GM23248 (cell line): ENCODE results near the gene RBM47. TPM values are rescaled to one million over a fixed set of nuclear protein-coding genes. Genes with fewer than 3 reads are reported as not detected.
"Not testable (repeated sequence)": the region's sequence is repeated elsewhere in the genome, so short reads cannot be mapped to it uniquely, and the experiment has no call there.

ENCODE experiments used
- DNase-seq: peaks from one replicate; pipeline ENCODE4 v3.0.0-alpha.2; 2015
- H2AFZ ChIP-seq: fragments of 200-600 bp; sonication (generic); 2 replicates; pipeline ENCODE4 v1.6.1; 2016; ENCODE audit warnings: antibody characterized with exemption
- H3F3A ChIP-seq: fragments of 200-600 bp; sonication (generic); 2 replicates; pipeline ENCODE4 v1.6.1; 2016; ENCODE audit warnings: mild to moderate bottlenecking, antibody characterized with exemption, mixed run types; ENCODE audit not compliant: insufficient read depth
- H3K27ac ChIP-seq: fragments of 200-600 bp; sonication (generic); 2 replicates; pipeline ENCODE4 v1.5.1; 2016; ENCODE audit warnings: mild to moderate bottlenecking
- H3K27me3 ChIP-seq: fragments of 200-600 bp; sonication (generic); replicated peaks from 2 replicates; pipeline ENCODE4 v1.6.1; 2016; ENCODE audit warnings: mild to moderate bottlenecking; ENCODE audit not compliant: insufficient read depth
- H3K36me3 ChIP-seq: fragments of 200-600 bp; sonication (generic); 2 replicates; pipeline ENCODE4 v1.6.1; 2016; ENCODE audit warnings: low read depth, mild to moderate bottlenecking
- H3K4me1 ChIP-seq: fragments of 200-600 bp; sonication (generic); 2 replicates; pipeline ENCODE4 v1.6.1; 2016; ENCODE audit warnings: mild to moderate bottlenecking; ENCODE audit not compliant: insufficient read depth
- H3K4me2 ChIP-seq: fragments of 200-600 bp; sonication (generic); one replicate; pipeline ENCODE4 v1.6.1; 2016; ENCODE audit warnings: mild to moderate bottlenecking; ENCODE audit not compliant: unreplicated experiment
- H3K4me3 ChIP-seq: fragments of 200-600 bp; sonication (generic); 2 replicates; pipeline ENCODE4 v1.5.1; 2016; ENCODE audit warnings: mild to moderate bottlenecking
- H3K79me2 ChIP-seq: fragments of 200-600 bp; sonication (generic); 2 replicates; pipeline ENCODE4 v1.6.1; 2016; ENCODE audit warnings: mild to moderate bottlenecking; ENCODE audit not compliant: insufficient read depth
- H3K9ac ChIP-seq: fragments of 200-600 bp; sonication (generic); 2 replicates; pipeline ENCODE4 v1.6.1; 2016; ENCODE audit warnings: mild to moderate bottlenecking
- H3K9me2 ChIP-seq: fragments of 200-600 bp; sonication (generic); 2 replicates; pipeline ENCODE4 v1.6.1; 2016; ENCODE audit warnings: mixed run types, mild to moderate bottlenecking, moderate library complexity; ENCODE audit not compliant: insufficient read depth
- H3K9me3 ChIP-seq: fragments of 200-600 bp; sonication (generic); one replicate; pipeline ENCODE4 v1.6.1; 2017; ENCODE audit warnings: low read depth
- H4K20me1 ChIP-seq: fragments of 200-600 bp; sonication (generic); 2 replicates; pipeline ENCODE4 v1.6.0; 2016; ENCODE audit not compliant: insufficient read depth
- EZH2 ChIP-seq: fragments of 200-600 bp; sonication (generic); IDR thresholded peaks from 2 replicates; pipeline ENCODE4 v1.6.1; 2018; ENCODE audit warnings: antibody characterized with exemption, mild to moderate bottlenecking; ENCODE audit not compliant: insufficient read depth, poor library complexity, severe bottlenecking
- EZH2phosphoT487 ChIP-seq: fragments of 200-600 bp; sonication (generic); IDR thresholded peaks from 2 replicates; pipeline ENCODE4 v1.6.1; 2018; ENCODE audit warnings: antibody characterized with exemption, moderate library complexity, mild to moderate bottlenecking, low read depth; ENCODE audit not compliant: insufficient read depth
- WGBS, 2 experiments: methylation state at CpG; one replicate each; pipeline ENCODE4 v1.1.6; 2015 to 2017; ENCODE audit warnings: low lambda C conversion rate in 2 of 2, low coverage in 1 of 2; ENCODE audit errors: missing lambda C conversion rate in 2 of 2; 5-methylcytosine and 5-hydroxymethylcytosine counted together
- in situ Hi-C: fragments of 300-500 bp; cut with MboI; formaldehyde crosslinking; loops from 2 replicates; pipeline ENCODE4 v1.15.0; 2020
- polyA plus RNA-seq: library from polyadenylated mRNA; unstranded; fragments of >200 nt; fragmentation: Nextera tagmentation; extraction: Ambion mirVana; gene quantifications from 2 replicates; pipeline ENCODE4 v1.2.1, GENCODE V29; 2016
- total RNA-seq: library from RNA; depleted of rRNA; stranded (reverse); fragments of >200 nt; shearing (Covaris generic); gene quantifications from 2 replicates; pipeline ENCODE4 v1.2.3, GENCODE V29; 2014

Gene RBM47
- total and polyA plus RNA-seq, 2 experiments from 2014 or later = 0.70 to 1.3 TPM

- H4K20me1 ChIP-seq = no peaks in the 10 kb centered on the region
- WGBS, 2 experiments = 15 to 23% methylated on average over 5 to 6 of the region's 6 CpGs
- no peak overlapping the region for H3K9ac ChIP-seq
- 0 out of 2 replicates have a peak, but pooled peaks cover 3% of the 10 kb centered on the region for H3K27me3 ChIP-seq
- H3K27ac ChIP-seq = no peak overlapping the region
- H3K79me2 ChIP-seq = no peaks in the 10 kb centered on the region
- TF ChIP-seq EZH2 = no peak
- no peak for TF ChIP-seq EZH2phosphoT487
- no peaks in the 10 kb centered on the region for H3K9me2 ChIP-seq
- no peak overlapping the region for H2AFZ ChIP-seq
- no peaks in the 10 kb centered on the region for H3F3A ChIP-seq
- no peak overlapping the region for H3K4me2 ChIP-seq
- H3K4me3 ChIP-seq = no peak overlapping the region
- no peaks in the 10 kb centered on the region for H3K36me3 ChIP-seq
- in situ Hi-C loops = no loop called here
- no peaks in the 10 kb centered on the region for H3K9me3 ChIP-seq
- no peak for DNase-seq
- no peaks in the 10 kb centered on the region for H3K4me1 ChIP-seq
Observed at GRCh38 chr4:40394236-40394635, 235.4 kb downstream of the RBM47 start.

- H3K4me2 ChIP-seq, H3K79me2 ChIP-seq, H3K27ac ChIP-seq, H3K9me3 ChIP-seq, H3K9me2 ChIP-seq, H4K20me1 ChIP-seq, in situ Hi-C loops, H2AFZ ChIP-seq, H3F3A ChIP-seq, H3K27me3 ChIP-seq, H3K9ac ChIP-seq, DNase-seq, H3K36me3 ChIP-seq, H3K4me3 ChIP-seq, H3K4me1 ChIP-seq: not testable (repeated sequence)
- 85 to 90% methylated on average over 9 of the region's 9 CpGs for WGBS, 2 experiments
Observed at GRCh38 chr4:40392241-40392640, 237.4 kb downstream of the RBM47 start.

DNA sequence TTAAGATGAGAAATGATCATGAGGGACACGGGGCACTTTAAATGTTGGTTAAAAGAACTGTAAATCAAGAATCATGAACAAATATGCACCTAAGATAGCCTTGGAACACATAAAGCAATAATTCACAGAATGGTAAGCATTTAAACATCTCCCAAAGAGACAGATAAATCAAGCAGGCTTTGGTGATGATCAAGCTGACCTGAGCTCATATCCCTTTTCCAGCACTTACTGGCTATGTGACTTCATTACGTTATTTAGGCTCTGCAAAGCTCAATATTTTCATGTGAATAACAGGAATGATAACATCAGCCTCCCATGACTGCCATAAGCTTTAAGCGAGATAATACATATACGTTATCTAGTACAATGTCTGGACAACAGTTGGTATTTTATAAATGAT, 239.7 kb downstream of the RBM47 start:
- no peaks in the 10 kb centered on the region for H3K79me2 ChIP-seq
- no peak overlapping the region for H3K4me3 ChIP-seq
- TF ChIP-seq EZH2 (no peak), EZH2phosphoT487 (no peak)
- H4K20me1 ChIP-seq = no peaks in the 10 kb centered on the region
- in situ Hi-C loops = no loop called here
- H3K9me3 ChIP-seq = no peaks in the 10 kb centered on the region
- no peak overlapping the region for H3K4me2 ChIP-seq
- peaks cover 3% of the 10 kb centered on the region; the same call in 1 of the 2 replicates for H3K27me3 ChIP-seq
- no peak for DNase-seq
- no peak overlapping the region for H2AFZ ChIP-seq
- no peak overlapping the region for H3K9ac ChIP-seq
- no peaks in the 10 kb centered on the region for H3K4me1 ChIP-seq
- no peaks in the 10 kb centered on the region for H3F3A ChIP-seq
- 73 to 79% methylated on average over 4 of the region's 4 CpGs for WGBS, 2 experiments
- no peaks in the 10 kb centered on the region for H3K9me2 ChIP-seq
- H3K36me3 ChIP-seq = no peaks in the 10 kb centered on the region
- no peak overlapping the region for H3K27ac ChIP-seq

GRCh38 chr4:40388239-40388638, 241.4 kb downstream of the RBM47 start:
- H3K79me2 ChIP-seq = no peaks in the 10 kb centered on the region
- in situ Hi-C loops = no loop called here
- no peak overlapping the region for H3K9ac ChIP-seq
- H3K4me3 ChIP-seq = no peak overlapping the region
- no peak overlapping the region for H2AFZ ChIP-seq
- DNase-seq = no peak
- no peaks in the 10 kb centered on the region for H3K9me3 ChIP-seq
- no peaks in the 10 kb centered on the region for H3K9me2 ChIP-seq
- WGBS, 2 experiments = 34 to 42% methylated on average over 6 of the region's 6 CpGs
- H3K27me3 ChIP-seq = peaks cover 3% of the 10 kb centered on the region; the same call in 1 of the 2 replicates
- no peaks in the 10 kb centered on the region for H3F3A ChIP-seq
- H3K36me3 ChIP-seq = no peaks in the 10 kb centered on the region
- no peak overlapping the region for H3K27ac ChIP-seq
- TF ChIP-seq EZH2phosphoT487 (no peak), EZH2 (no peak)
- no peaks in the 10 kb centered on the region for H3K4me1 ChIP-seq
- no peaks in the 10 kb centered on the region for H4K20me1 ChIP-seq
- no peak overlapping the region for H3K4me2 ChIP-seq

DNA sequence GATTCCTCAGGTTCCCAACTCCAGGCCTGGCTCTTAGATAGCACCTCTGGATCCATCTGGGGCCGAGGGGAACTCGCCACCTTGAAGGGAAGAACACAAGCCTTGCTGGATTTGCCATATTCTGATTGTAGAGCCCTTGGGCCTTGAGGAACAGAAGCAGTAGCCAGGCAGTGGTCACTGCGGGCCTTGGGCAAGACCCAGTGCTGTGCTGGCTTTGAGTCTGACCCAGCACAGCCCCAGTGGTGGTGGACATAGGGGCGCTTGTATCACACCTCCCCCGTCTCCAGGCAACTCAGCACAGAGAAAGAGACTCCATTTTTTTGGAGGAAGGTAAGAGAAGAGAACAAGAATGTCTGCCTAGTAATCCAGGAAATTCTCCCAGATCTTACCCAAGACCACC, 249.0 kb downstream of the RBM47 start:
- Histone ChIP-seq H3K36me3 (no peaks in the 10 kb centered on the region), H3K79me2 (no peaks in the 10 kb centered on the region), H3K27ac (no peak overlapping the region), H3K9ac (no peak overlapping the region), H3K4me3 (no peak overlapping the region), H2AFZ (no peak overlapping the region), H3F3A (no peaks in the 10 kb centered on the region), H3K4me1 (no peaks in the 10 kb centered on the region), H3K9me2 (no peaks in the 10 kb centered on the region), H3K27me3 (no peaks in the 10 kb centered on the region), H4K20me1 (no peaks in the 10 kb centered on the region), H3K4me2 (no peak overlapping the region), H3K9me3 (no peaks in the 10 kb centered on the region)
- in situ Hi-C loops = no loop called here
- no peak for TF ChIP-seq EZH2phosphoT487
- TF ChIP-seq EZH2 = no peak
- 50 to 57% methylated on average over 5 of the region's 5 CpGs for WGBS, 2 experiments
- DNase-seq = no peak
